ENCODE data around the gene ERICH6B. TPM values are rescaled to one million over a fixed set of nuclear protein-coding genes. Genes with fewer than 3 reads are reported as not detected.

The ERICH6B gene
- total and polyA plus RNA-seq, 8 donors, result not detected

- no peaks in the 10 kb centered on the region for H3K4me1 ChIP-seq
- no peak overlapping the region for H3K4me3 ChIP-seq
- TF ChIP-seq CTCF (IDR thresholded peaks at IDR 0.05) (no peak), POLR2A (IDR thresholded peaks at IDR 0.05) (no peak), POLR2AphosphoS5 (IDR thresholded peaks at IDR 0.05) (no peak), EP300 (IDR thresholded peaks at IDR 0.05) (no peak)
- H3K27ac ChIP-seq, result no peak overlapping the region
- intact Hi-C loops (cut with DNase I; ENCODE audit: low total_unique reads), result no loop called here
- H3K27me3 ChIP-seq, result no peaks in the 10 kb centered on the region
- WGBS, 5 donors, result 87 to 96% (median 89%) methylated on average over 4 to 11 of the region's 11 CpGs
- peaks cover 0 to 8% (median 6%) of the 10 kb centered on the region in 4 donors for H3K36me3 ChIP-seq
- H3K9me3 ChIP-seq, result no peaks in the 10 kb centered on the region
- no peak for DNase-seq
Measured at GRCh38 chr13:45541806-45542205, 73.7 kb downstream of the ERICH6B start.

GRCh38 chr13:45540864-45541263, 74.7 kb downstream of the ERICH6B start:
- Histone ChIP-seq H3K4me3 (no peak overlapping the region), H3K36me3 (peaks cover 0 to 17% (median 13%) of the 10 kb centered on the region in 4 donors), H3K9me3 (no peaks in the 10 kb centered on the region), H3K27ac (no peak overlapping the region), H3K27me3 (no peaks in the 10 kb centered on the region), H3K4me1 (no peaks in the 10 kb centered on the region)
- intact Hi-C loops (cut with DNase I; ENCODE audit: low total_unique reads), result no loop called here
- TF ChIP-seq EP300 (IDR thresholded peaks at IDR 0.05) (no peak), POLR2AphosphoS5 (IDR thresholded peaks at IDR 0.05) (no peak), CTCF (IDR thresholded peaks at IDR 0.05) (no peak), POLR2A (IDR thresholded peaks at IDR 0.05) (no peak)
- DNase-seq, result no peak
- WGBS, 5 donors, result 88 to 92% (median 91%) methylated on average over 10 of the region's 10 CpGs

GRCh38 chr13:45540195-45540594, 75.3 kb downstream of the ERICH6B start:
- no peak overlapping the region for H3K4me3 ChIP-seq
- H3K36me3 ChIP-seq, result peaks cover 0 to 24% (median 19%) of the 10 kb centered on the region in 4 donors
- no peaks in the 10 kb centered on the region for H3K27me3 ChIP-seq
- 84 to 95% (median 88%) methylated on average over 4 to 6 of the region's 6 CpGs for WGBS, 5 donors
- no peaks in the 10 kb centered on the region for H3K9me3 ChIP-seq
- no peaks in the 10 kb centered on the region for H3K4me1 ChIP-seq
- no peak for TF ChIP-seq POLR2A (IDR thresholded peaks at IDR 0.05)
- TF ChIP-seq CTCF (IDR thresholded peaks at IDR 0.05), result no peak
- no peak for TF ChIP-seq EP300 (IDR thresholded peaks at IDR 0.05)
- no peak overlapping the region for H3K27ac ChIP-seq
- no peak for DNase-seq
- intact Hi-C loops (cut with DNase I; ENCODE audit: low total_unique reads), result no loop called here

GRCh38 chr13:45538382-45538781, 77.2 kb downstream of the ERICH6B start:
- DNase-seq, result no peak
- Histone ChIP-seq H3K27ac (no peak overlapping the region), H3K27me3 (no peaks in the 10 kb centered on the region), H3K4me3 (no peak overlapping the region), H3K4me1 (no peaks in the 10 kb centered on the region), H3K9me3 (no peaks in the 10 kb centered on the region), H3K36me3 (peaks cover 8 to 42% (median 37%) of the 10 kb centered on the region in 4 donors)
- intact Hi-C loops (cut with DNase I; ENCODE audit: low total_unique reads), result no loop called here
- 80 to 90% (median 86%) methylated on average over 2 of the region's 2 CpGs for WGBS, 5 donors
- TF ChIP-seq POLR2AphosphoS5 (IDR thresholded peaks at IDR 0.05) (no peak), CTCF (IDR thresholded peaks at IDR 0.05) (no peak), EP300 (IDR thresholded peaks at IDR 0.05) (no peak), POLR2A (IDR thresholded peaks at IDR 0.05) (no peak)

Measured in stomach (tissue), 9 donors.